Stomach (tissue), 4 donors: ENCODE results near the gene ABHD1.

Experiments used
- CTCF ChIP-seq, 7 experiments: fragments of 450-650 bp in 4 of 7; fragments of 200-600 bp in 3 of 7; sonication (generic) in 3 of 7; IDR thresholded peaks; one replicate each; pipeline ENCODE4 v1.5.1; 2016 to 2019; ENCODE audit warnings: antibody characterized with exemption in 7 of 7, control low read depth in 2 of 7, mild to moderate bottlenecking in 1 of 7
- EP300 ChIP-seq: sonication (generic); formaldehyde crosslinking; IDR thresholded peaks from one replicate; pipeline ENCODE4 v1.6.1; 2017; ENCODE audit warnings: antibody characterized with exemption

DNA sequence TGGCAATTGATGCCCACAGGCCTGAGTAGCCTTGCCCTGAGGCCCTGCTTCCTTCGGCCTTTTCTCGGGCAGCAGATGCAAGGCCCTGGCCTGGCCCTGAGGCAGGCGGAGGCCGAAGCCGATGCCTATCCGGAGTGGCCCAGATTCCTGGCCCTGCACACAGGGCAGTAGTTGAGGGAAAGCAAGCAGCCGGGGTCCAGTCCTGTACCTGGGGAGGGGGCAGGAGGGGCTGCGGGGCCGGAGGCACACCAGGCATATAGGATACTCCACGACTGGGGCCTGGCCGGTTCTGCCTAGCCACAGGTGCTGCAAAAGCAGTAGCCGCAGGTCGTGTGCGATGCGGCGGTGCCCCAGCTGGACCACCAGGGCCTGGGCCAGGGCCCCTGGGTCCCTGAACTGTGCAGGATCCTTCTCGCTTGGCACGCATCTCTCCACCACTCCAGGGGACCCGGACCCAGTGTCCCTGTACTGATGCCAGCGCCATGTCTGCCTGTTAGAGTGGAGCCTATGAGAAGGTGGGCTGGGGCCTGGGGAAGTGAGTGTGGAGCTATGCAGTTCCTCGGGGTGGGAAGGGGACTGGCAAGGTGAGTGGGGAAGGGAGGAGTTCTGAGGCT lies 13.8 kb downstream of the ABHD1 start:
- TF ChIP-seq EP300 = no peak
- TF ChIP-seq CTCF (IDR thresholded peaks at IDR 0.05) = no peak
